ENCODE data around the gene ATXN2.

The ATXN2 gene

GRCh38 chr12:111581434-111582132, 17.5 kb downstream of the ATXN2 start:
- H3K4me3 Mint-ChIP-seq, result no peak overlapping the region
- no peaks in the 10 kb centered on the region for H3K9me3 Mint-ChIP-seq
- H3K27me3 Mint-ChIP-seq (ENCODE audit: low read depth), result no peaks in the 10 kb centered on the region
- H3K4me1 Mint-ChIP-seq, result no peaks in the 10 kb centered on the region
- no peak for TF ChIP-seq CTCF (IDR thresholded peaks at IDR 0.05; ENCODE audit: unreplicated experiment in 3 of 3)
- H3K36me3 Mint-ChIP-seq (ENCODE audit: low read depth), result peaks cover 18% of the 10 kb centered on the region
- H3K27ac Mint-ChIP-seq, result no peak overlapping the region

- Mint-ChIP-seq H3K27ac (no peak overlapping the region), H3K4me1 (no peaks in the 10 kb centered on the region), H3K9me3 (no peaks in the 10 kb centered on the region), H3K27me3 (ENCODE audit: low read depth) (no peaks in the 10 kb centered on the region), H3K36me3 (ENCODE audit: low read depth) (peaks cover 17% of the 10 kb centered on the region), H3K4me3 (no peak overlapping the region)
- no peak for TF ChIP-seq CTCF (IDR thresholded peaks at IDR 0.05; ENCODE audit: unreplicated experiment in 3 of 3)
Observed at GRCh38 chr12:111580737-111581136, 18.4 kb downstream of the ATXN2 start.

GRCh38 chr12:111580119-111580425, 19.0 kb downstream of the ATXN2 start:
- Mint-ChIP-seq H3K36me3 (ENCODE audit: low read depth) (peaks cover 17% of the 10 kb centered on the region), H3K27ac (no peak overlapping the region), H3K4me3 (no peak overlapping the region), H3K9me3 (no peaks in the 10 kb centered on the region), H3K27me3 (ENCODE audit: low read depth) (no peaks in the 10 kb centered on the region), H3K4me1 (no peaks in the 10 kb centered on the region)
- no peak for TF ChIP-seq CTCF (IDR thresholded peaks at IDR 0.05; ENCODE audit: unreplicated experiment in 3 of 3)

GRCh38 chr12:111578971-111579340, 20.2 kb downstream of the ATXN2 start:
- peaks cover 3% of the 10 kb centered on the region for H3K4me1 Mint-ChIP-seq
- H3K36me3 Mint-ChIP-seq (ENCODE audit: low read depth), result peaks cover 17% of the 10 kb centered on the region
- H3K27me3 Mint-ChIP-seq (ENCODE audit: low read depth), result no peaks in the 10 kb centered on the region
- no peak for TF ChIP-seq CTCF (IDR thresholded peaks at IDR 0.05; ENCODE audit: unreplicated experiment in 3 of 3)
- no peak overlapping the region for H3K27ac Mint-ChIP-seq
- H3K4me3 Mint-ChIP-seq, result no peak overlapping the region
- H3K9me3 Mint-ChIP-seq, result no peaks in the 10 kb centered on the region

GRCh38 chr12:111578276-111578970, 20.7 kb downstream of the ATXN2 start:
- H3K27ac Mint-ChIP-seq, result no peak overlapping the region
- no peaks in the 10 kb centered on the region for H3K27me3 Mint-ChIP-seq (ENCODE audit: low read depth)
- H3K4me1 Mint-ChIP-seq, result peaks cover 3% of the 10 kb centered on the region
- no peaks in the 10 kb centered on the region for H3K9me3 Mint-ChIP-seq
- H3K4me3 Mint-ChIP-seq, result no peak overlapping the region
- H3K36me3 Mint-ChIP-seq (ENCODE audit: low read depth), result peaks cover 17% of the 10 kb centered on the region
- no peak for TF ChIP-seq CTCF (IDR thresholded peaks at IDR 0.05; ENCODE audit: unreplicated experiment in 3 of 3)

Measured in nephron (organoid).